GM21619 (cell line): Measurements from ENCODE around the gene MPV17.
"Not testable (repeated sequence)": the region's sequence is repeated elsewhere in the genome, so short reads cannot be mapped to it uniquely, and the experiment has no call there.

Experiments used
- ATAC-seq: cut with Tn5 transposase; IDR thresholded peaks from one replicate; pipeline ENCODE4 v1.9.1; 2021; ENCODE audit not compliant: unreplicated experiment

MPV17 gene

GRCh38 chr2:27268296-27268695, 54.6 kb downstream of the MPV17 start:
- ATAC-seq: not testable (repeated sequence)

GRCh38 chr2:27265536-27265870, 57.4 kb downstream of the MPV17 start:
- ATAC-seq: no peak

- ATAC-seq: no peak
Measured at GRCh38 chr2:27264753-27265535, 58.0 kb downstream of the MPV17 start.

- ATAC-seq: no peak
Measured at GRCh38 chr2:27264253-27264752, 58.6 kb downstream of the MPV17 start.

GRCh38 chr2:27263287-27264252, 59.3 kb downstream of the MPV17 start:
- no peak for ATAC-seq

GRCh38 chr2:27262379-27263286, 60.3 kb downstream of the MPV17 start, which contains the start of gene SLC30A3:
TSS of gene SLC30A3 (minus strand) at chr2:27263047. CDS start at chr2:27262906, 141 bp downstream.
- ATAC-seq: no peak

- ATAC-seq: no peak
Measured at GRCh38 chr2:27261926-27262298, 61.0 kb downstream of the MPV17 start.

- no peak for ATAC-seq
Measured at GRCh38 chr2:27261241-27261925, 61.5 kb downstream of the MPV17 start.
